ENCODE measurements around the gene MGMT. TPM values are rescaled to one million over a fixed set of nuclear protein-coding genes. Genes with fewer than 3 reads are reported as not detected.
"Not testable (repeated sequence)": the region's sequence is repeated elsewhere in the genome, so short reads cannot be mapped to it uniquely, and the experiment has no call there.

Gene MGMT
- total and polyA plus RNA-seq, 8 donors = 1.2 to 37.8 (median 21.3) TPM

DNA sequence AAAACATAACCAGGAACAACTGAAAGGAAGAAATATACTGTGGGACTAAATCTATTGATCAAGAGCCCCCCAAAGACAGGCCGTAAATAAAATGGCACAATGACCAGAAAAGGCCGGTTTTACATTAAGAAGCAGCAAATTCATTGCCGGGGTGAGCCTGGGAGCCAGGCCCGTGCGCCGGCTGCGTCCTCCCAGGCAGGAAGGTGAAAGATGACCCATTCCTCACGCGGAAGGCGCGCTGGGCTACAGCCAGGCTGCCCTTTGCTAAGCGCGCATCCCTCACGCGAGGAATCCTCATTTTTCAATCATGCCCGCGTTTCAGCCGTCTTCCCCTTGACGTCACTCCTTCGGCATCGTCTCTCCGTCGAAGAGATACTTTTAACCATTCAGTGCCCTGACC is 47.6 kb upstream of the MGMT start:
- H3K36me3 ChIP-seq = no peaks in the 10 kb centered on the region
- H3K9me3 ChIP-seq = no peaks in the 10 kb centered on the region
- H3K27ac ChIP-seq = no peak overlapping the region
- TF ChIP-seq POLR2AphosphoS5 (IDR thresholded peaks at IDR 0.05) (no peak), POLR2A (IDR thresholded peaks at IDR 0.05) (no peak), CTCF (IDR thresholded peaks at IDR 0.05) (no peak), EP300 (IDR thresholded peaks at IDR 0.05) (no peak)
- intact Hi-C loops (cut with DNase I; ENCODE audit: low total_unique reads) = no loop called here
- no peaks in the 10 kb centered on the region for H3K4me1 ChIP-seq
- no peak overlapping the region for H3K4me3 ChIP-seq
- peak in 1 of 2 donors; percentile 18 for DNase-seq
- WGBS, 5 donors = 83 to 90% (median 86%) methylated on average over 23 of the region's 23 CpGs
- peaks cover 0 to 17% (median 0%) of the 10 kb centered on the region in 3 donors for H3K27me3 ChIP-seq

GRCh38 chr10:129421399-129422010 is 45.5 kb upstream of the MGMT start:
- Histone ChIP-seq H3K9me3 (no peaks in the 10 kb centered on the region), H3K36me3 (no peaks in the 10 kb centered on the region), H3K4me1 (no peaks in the 10 kb centered on the region), H3K27me3 (peaks cover 0 to 8% (median 0%) of the 10 kb centered on the region in 3 donors), H3K4me3 (no peak overlapping the region), H3K27ac (no peak overlapping the region)
- no peak for DNase-seq
- WGBS, 5 donors = 87 to 90% (median 89%) methylated on average over 10 of the region's 10 CpGs
- no peak for TF ChIP-seq POLR2A (IDR thresholded peaks at IDR 0.05)
- TF ChIP-seq POLR2AphosphoS5 (IDR thresholded peaks at IDR 0.05) = no peak
- no peak for TF ChIP-seq CTCF (IDR thresholded peaks at IDR 0.05)
- TF ChIP-seq EP300 (IDR thresholded peaks at IDR 0.05) = no peak
- intact Hi-C loops (cut with DNase I; ENCODE audit: low total_unique reads) = no loop called here

DNA sequence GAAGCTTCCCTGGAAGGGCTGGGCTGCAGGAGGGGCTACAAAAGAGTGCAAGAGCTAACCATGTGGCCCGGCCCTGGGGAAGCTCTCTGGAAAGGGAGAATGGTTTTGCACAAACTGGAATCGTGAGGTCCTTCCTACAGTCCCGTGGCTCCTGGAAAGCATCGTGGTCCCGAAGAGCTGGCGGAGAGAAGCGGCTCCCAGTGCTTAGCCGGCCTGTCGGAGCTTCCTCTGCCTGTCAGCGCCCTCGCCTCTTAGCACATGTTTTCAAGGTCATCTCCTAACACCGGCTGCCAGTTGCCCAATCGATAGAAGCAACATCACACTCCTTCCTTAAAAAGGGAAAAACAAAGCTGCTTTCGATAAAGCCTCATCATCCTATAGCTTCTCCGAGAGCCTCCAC is 42.1 kb upstream of the MGMT start:
- TF ChIP-seq CTCF (IDR thresholded peaks at IDR 0.05) (no peak), POLR2AphosphoS5 (IDR thresholded peaks at IDR 0.05) (no peak), EP300 (IDR thresholded peaks at IDR 0.05) (no peak), POLR2A (IDR thresholded peaks at IDR 0.05) (no peak)
- no peak for DNase-seq
- WGBS, 5 donors = 86 to 94% (median 89%) methylated on average over 8 to 15 of the region's 15 CpGs

GRCh38 chr10:129426606-129427005 is 40.4 kb upstream of the MGMT start:
- TF ChIP-seq POLR2A (IDR thresholded peaks at IDR 0.05) (no peak), EP300 (IDR thresholded peaks at IDR 0.05) (no peak)
- Histone ChIP-seq H3K36me3 (no peaks in the 10 kb centered on the region), H3K27ac (no peak overlapping the region), H3K9me3 (no peaks in the 10 kb centered on the region), H3K4me3 (no peak overlapping the region), H3K4me1 (no peaks in the 10 kb centered on the region), H3K27me3 (no peaks in the 10 kb centered on the region)
- peak in 1 of 2 donors; percentile 24 for DNase-seq
- WGBS, 5 donors = 35 to 48% (median 41%) methylated on average over 6 of the region's 6 CpGs
- intact Hi-C loops (cut with DNase I; ENCODE audit: low total_unique reads) = no loop called here

More for the DNA sequence above, 42.1 kb upstream of the MGMT start:
- intact Hi-C loops (cut with DNase I; ENCODE audit: low total_unique reads) = no loop called here
- Histone ChIP-seq H3K27ac (no peak overlapping the region), H3K9me3 (no peaks in the 10 kb centered on the region), H3K4me3 (no peak overlapping the region), H3K36me3 (no peaks in the 10 kb centered on the region), H3K27me3 (no peaks in the 10 kb centered on the region), H3K4me1 (no peaks in the 10 kb centered on the region)

DNA sequence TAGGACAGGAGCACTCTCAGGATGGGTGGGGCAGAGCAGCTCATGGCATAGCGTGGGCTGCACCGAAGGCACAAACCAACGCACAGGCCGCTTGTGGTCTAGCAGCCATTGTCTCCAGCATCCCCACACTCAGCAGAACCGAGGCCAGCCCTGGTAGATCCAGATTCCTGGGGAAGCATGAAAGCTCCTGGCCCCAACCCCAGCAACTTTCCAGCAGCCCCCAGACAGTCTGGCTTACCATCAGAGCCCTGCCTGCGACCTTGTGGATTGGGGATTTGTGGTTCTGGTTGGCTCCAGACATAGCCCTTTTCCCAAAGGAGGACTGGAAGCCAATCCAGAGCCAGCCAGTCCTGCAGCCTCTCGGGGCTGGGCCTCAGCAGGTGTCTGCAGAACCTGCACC is 33.8 kb upstream of the MGMT start:
- TF ChIP-seq CTCF (IDR thresholded peaks at IDR 0.05) (no peak), POLR2AphosphoS5 (IDR thresholded peaks at IDR 0.05) (no peak), EP300 (IDR thresholded peaks at IDR 0.05) (no peak), POLR2A (IDR thresholded peaks at IDR 0.05) (no peak)
- intact Hi-C loops (cut with DNase I; ENCODE audit: low total_unique reads) = no loop called here
- Histone ChIP-seq H3K4me3 (no peak overlapping the region), H3K36me3 (no peaks in the 10 kb centered on the region), H3K4me1 (no peaks in the 10 kb centered on the region), H3K27ac (no peak overlapping the region), H3K27me3 (no peaks in the 10 kb centered on the region), H3K9me3 (peaks cover 0 to 5% (median 0%) of the 10 kb centered on the region in 4 donors)
- DNase-seq = no peak
- 70 to 100% (median 86%) methylated on average over 2 to 7 of the region's 7 CpGs for WGBS, 5 donors

- 80 to 94% (median 88%) methylated on average over 4 of the region's 4 CpGs for WGBS, 5 donors
- H3K27me3 ChIP-seq; H3K9me3 ChIP-seq; H3K4me3 ChIP-seq; H3K27ac ChIP-seq; H3K36me3 ChIP-seq; H3K4me1 ChIP-seq; intact Hi-C loops (cut with DNase I; ENCODE audit: low total_unique reads); DNase-seq: not testable (repeated sequence)
Measured at GRCh38 chr10:129435724-129436123, 31.3 kb upstream of the MGMT start.
